Stimulated activated CD4-positive, alpha-beta T cell treated with anti-CD3 and anti-CD28 coated beads, Interleukin-4, amount 100 ng/mL, for 4 hours (primary cell): ENCODE data around the gene BLM.

Experiments used
- DNase-seq, 2 experiments: peaks; one replicate each; pipeline ENCODE4 v3.0.0-alpha.2; 2020

The BLM gene

DNA sequence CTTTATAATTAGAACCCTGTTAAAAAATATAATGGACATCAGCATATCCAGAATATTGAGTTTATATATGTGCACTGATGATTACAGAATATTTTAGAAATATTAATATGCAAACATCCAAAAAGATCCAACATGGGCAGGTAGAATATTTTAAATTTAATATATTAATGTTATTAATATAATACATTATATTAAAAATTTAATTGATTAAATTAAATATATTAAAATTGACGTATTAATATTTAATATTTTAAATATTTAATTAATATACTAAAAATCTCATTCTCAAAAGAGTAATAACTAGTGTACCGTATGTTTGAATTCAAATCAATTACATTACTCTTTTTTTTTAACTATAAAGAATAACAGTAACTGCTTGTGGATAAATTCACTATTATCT is 77.4 kb downstream of the BLM start:
- no peak for DNase-seq

DNA sequence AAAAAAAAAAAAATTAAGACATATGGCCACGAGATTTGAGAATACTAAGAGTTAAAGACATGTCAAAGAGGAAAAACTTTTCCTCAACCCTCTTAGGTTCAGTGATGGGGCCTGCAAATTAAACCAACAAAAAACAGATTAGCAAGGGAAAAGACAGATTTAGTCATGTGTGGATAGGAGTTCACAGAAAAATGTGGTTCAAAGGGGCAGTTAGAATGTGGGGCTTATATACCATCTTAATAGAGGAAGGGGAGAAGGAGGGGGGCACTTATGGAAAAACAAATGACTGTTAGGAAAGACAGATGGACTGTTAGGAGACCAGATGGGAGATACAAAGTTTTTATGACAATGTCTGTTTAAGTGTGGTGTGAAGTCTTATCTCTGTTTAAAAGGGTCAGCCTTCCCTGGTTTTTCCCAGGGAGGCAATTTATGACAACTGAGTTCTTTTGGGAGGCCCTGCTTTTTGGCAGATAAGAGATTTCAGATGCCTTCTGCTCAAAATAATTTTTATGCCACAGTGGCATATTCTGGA is 82.6 kb downstream of the BLM start:
- DNase-seq = no peak

DNA sequence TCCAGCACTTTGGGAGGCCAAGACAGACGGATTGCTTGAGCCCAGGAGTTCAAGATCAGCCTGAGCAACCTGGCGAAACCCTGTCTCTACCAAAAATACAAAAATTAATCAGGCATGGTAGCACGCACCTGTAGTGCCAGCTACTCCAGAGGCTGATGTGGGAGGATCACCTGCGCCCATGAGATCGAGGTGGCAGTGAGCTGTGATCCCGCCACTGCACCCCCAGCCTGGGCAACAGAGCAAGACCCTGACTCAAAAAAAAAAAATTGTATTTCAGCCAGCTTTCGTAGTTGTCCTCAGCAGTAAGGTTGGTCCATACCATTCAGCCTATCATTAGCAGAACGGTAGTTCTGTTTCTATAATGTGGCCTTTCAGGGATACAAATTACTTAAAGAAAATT is 84.7 kb downstream of the BLM start:
- no peak for DNase-seq

DNA sequence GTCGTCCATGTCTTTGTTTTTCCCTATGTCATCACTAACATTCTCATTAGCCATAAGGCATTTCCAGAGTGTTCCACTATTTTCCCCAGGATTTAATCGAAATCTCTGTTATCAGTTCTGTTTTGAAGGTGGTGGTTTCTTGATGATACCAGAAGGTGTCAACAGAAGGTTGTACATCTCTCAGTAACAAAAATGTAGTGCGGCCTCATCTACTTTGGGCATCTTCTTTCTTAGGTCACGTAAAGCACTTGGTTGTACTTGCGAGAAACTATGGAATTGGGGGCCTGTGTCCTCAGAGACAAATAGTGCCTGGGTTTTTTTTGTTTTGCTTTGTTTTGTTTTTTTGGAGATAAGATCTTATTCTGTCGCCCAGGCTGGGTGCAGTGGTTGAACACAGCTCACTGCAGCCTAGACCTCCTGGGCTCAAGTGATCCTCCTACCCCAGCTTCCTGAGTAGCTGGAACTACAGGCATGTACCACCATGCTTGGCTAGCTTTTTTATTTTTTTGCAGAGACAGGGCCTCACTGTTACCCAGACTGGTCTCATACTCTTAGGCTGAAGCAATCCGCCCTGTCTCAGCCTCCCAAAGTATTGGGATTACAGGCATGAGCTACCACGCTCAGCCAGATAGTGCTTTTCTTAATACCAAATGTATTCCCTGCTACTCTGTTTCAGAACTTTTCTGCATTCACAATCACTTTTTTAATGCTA is 90.1 kb downstream of the BLM start:
- no peak for DNase-seq

DNA sequence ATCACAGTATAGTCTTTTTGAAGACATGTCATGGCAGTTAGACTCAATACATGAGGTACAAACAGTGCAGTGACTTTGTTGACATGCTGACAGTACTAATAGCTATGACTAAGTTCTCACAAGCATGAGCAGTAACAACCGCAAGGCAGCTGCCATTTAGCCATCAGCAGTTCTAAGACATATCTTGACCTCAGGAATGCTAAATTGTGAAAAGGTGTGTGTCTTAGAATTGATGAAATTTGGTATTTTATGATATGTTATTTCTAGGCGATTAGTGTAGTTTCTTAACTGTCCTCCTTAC is 90.6 kb downstream of the BLM start:
- no peak for DNase-seq

DNA sequence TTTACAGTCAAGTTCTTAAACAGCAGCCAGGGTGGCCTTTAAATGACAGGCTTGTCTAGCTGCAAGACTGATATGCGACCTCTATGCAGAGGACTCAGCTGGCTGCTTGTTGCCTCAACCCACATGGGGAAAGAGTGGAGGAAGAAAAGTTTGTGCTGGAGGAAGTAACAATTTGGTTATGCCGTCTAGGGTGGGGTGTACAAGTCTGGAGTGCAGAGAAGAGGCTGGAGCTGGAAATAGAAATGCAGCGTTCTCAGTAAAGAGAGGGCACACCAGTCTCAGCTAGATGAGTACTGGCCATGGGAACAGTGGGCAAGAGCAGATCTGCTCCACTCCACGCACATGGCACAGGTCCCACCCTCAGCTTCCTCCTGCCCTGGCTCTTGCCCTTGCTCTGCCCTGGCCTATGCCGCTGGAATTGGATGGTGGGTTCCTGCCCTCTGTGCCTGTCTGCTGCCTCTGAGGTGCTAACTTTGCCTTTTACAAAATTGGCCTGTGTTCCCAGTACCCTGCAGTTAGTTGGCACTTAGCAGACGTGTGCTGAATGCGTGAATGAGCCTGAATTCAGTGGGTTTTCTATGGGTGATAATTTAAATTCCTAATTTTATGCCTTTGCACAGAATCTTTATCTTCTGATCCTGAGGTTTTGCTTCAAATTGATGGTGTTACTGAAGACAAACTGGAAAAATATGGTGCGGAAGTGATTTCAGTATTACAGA is 91.5 kb downstream of the BLM start:
- no peak for DNase-seq

DNA sequence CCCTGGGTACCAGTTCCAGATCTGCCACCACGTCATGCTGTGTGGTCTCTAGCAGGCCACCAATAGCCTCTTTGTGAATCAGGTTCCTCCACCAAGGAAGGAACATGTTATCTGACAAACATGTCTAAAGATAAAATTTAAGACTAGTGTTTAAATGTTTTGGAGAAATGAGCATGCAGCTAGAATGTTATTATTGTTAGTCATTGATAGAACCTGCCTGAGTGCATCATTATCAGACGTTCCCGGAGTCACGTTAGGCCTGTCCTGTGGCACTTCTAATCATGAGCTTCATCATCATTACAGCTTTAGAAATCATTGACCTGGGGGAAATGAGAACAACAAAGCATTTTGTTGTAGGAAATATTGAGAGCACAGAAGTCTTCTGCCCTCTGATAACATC is 92.4 kb downstream of the BLM start:
- no peak for DNase-seq

DNA sequence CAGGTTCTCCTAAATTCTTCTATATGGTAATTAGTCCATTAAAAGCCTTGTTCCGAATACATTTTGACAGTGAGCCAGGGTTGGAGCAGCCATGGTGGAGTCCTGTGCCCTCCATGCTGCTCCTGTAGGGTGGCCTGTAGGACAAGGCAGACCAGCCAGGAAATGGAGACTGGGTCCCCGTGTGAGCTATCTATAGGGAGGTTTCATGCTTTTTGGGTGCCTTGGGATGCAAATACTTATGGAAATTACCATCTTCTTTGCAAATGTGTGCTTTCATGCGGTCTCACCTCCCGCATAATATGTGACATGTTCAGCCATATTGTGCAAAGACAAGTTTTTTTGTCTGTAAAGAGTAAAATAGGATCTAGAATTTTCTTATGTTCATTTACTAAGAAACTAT is 93.2 kb downstream of the BLM start:
- DNase-seq = no peak

DNA sequence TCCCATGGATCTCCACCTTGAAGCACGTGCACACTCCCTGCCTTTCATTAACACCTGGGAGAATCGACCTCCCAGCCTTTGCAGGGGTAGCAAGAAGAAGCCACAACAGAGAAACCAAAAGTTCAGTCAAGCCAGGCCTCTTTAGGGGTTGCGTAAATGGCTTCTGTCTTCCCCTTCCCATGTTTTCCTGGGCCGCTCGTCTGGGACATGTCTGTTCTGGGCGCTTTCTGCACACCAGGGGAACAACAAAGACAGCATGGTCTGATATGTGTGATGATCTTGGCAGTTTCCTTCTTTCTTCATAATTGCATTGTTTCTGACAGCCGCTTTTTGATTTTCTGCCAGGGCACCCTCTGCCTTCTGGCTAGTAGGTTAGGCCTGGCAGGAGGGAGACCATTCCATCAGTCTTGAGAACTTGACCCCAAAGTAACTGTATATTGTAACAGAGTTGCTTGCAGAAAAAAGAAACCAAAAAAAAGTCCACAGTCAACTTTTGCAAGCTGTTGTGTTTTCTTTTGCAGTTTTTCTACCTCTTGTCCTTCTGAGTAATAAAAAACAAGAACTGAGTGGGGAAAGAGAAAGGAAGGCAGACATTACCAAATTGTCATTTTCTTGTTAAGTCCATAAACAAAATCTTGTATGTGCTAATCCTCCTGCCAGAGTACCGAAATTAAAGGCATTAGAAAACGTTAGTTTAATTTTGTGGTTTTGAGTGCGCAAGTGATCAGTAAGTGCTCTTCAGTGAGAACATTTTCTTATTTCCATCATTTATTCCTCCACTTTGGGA is 95.2 kb downstream of the BLM start:
- DNase-seq = no peak

DNA sequence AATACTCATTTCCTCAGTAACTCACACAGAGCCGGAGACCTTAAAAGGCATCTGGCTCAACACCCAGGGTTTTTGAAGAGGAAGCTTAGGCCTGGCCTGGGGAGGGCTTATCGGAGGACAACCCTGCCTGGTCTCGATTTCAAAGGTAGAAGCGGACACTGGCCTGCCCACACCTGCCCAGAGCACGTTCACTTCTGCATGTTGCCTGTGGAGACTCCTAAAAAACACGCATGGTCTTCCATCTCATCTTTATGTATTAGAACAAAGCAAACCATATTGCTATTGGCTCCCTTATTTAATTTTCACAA is 95.8 kb downstream of the BLM start:
- DNase-seq = no peak

DNA sequence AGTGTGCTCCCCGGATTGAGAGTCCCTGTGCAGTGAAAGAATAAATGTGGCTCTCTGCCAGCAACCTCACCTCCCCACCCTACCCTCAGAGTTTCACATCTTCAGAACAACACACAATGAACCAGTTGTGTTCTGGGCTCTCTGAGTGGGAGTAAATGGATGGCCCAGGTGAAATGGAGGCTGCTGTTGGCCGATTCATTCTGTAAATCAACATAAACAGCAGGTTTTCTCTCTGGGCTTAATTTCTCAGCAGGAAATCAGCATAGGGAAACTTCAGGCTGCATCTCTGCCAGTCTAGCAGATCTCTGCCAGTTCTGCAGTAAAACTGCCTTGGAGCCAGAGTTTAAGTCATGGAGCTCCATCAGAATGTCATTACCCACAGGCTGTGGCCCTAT is 96.6 kb downstream of the BLM start:
- no peak for DNase-seq

DNA sequence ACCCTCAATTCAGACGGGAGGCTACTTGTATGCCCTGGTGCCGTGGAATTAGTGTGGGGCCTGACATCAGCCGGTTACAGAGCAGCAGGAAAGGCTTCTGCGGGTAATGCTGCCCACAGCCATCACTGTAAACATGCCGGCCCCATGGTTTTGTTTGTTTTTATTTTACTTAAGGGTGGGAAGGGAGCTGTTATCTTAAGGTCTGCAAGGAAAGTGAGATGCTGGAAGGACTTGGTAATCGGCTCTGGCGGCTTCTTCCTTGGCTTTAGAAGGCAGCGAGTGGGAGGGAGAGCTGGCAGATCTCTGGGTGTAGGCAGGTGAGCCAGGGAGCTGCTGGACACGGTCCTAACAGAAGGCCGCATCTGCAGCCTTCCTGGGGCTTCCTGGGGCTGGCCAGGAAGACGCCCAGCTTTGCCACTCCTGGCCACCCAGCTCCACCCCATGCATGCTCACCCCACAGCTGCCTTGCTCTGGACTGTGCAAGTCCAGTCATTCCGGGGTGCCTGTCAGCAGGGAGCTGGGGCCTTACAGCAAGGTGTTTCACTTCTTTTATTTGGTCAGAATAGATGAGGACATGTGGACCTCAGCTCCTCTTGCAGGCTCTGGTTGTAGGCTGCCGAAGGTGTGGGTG is 97.2 kb downstream of the BLM start:
- no peak for DNase-seq

DNA sequence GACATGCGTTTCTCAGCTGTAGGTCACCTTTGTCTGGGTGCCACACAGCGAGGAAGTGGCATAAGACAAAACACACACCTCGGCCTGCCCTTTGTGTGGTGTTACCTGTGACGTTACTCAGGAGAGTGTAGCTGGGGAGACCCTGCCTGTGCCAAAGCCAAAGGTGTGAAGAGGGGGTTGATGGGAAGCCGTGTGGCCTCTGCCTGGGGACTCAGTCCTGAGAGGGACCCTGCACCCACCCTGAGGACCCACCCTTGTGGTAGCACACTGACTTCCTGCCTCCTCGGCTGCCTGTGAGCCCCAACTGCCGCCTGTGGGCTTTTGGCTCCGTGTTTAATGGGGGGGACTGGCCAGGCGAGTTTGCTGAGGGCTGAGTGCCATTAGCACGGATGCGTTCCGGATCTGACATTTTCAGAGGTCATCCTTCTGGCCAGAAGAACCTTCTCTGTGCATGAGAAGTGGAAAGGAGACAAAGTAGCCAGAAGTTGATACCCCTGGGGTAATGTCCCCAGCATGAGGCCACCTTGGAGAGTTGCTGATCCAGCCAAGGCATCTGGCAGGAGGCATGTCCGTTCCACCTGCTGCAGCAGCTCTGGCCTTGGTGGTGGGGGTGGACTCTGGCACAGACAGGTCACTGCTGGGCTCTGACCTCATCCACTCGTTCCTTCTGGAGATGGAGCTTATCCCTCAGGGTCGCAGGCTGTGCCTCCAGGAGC is 99.4 kb downstream of the BLM start:
- no peak for DNase-seq

DNA sequence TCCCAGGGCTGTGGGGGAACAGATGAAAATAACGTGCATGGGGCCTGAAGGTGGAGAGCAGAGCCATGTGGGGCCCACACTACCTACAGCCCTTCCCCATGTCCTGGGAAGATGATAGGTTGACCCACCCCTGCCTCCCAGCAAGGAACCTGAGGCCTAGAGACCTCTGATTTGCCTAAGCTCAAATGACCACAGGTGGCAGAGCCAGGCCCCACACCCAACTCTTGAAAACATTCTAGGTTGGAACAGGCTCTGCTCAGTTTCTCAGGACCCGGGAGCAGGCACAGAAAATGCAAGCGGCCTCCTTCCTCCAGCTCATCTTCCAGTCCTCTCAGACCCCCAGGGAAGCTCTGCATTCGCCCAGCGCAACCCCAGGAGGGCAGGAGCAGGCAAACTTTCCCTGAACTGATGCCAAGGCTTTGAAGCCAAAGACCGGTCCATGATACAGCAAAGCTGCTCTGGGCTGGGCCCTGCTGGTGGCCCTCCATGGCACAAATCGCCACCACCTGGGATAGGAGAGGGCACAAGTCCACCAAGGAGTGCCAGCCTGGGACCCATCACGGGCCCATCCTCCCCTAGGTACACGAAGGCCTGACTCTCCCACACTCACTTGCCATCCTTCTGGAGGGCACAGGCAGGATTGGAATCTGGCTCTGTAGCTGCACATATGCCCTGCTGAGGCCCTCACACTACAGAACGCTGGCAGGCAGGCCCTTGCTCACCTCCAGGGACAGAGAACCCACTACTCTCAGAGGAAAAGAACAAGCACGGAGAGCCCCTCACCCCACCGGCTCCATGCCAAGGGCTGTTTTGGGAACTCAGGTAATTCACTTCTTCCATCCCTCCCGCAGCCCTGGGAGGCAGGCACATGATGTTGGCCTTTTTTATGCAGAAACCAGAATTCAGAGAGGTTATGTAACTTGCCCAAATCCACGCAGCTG is 100.2 kb downstream of the BLM start:
- DNase-seq = no peak

DNA sequence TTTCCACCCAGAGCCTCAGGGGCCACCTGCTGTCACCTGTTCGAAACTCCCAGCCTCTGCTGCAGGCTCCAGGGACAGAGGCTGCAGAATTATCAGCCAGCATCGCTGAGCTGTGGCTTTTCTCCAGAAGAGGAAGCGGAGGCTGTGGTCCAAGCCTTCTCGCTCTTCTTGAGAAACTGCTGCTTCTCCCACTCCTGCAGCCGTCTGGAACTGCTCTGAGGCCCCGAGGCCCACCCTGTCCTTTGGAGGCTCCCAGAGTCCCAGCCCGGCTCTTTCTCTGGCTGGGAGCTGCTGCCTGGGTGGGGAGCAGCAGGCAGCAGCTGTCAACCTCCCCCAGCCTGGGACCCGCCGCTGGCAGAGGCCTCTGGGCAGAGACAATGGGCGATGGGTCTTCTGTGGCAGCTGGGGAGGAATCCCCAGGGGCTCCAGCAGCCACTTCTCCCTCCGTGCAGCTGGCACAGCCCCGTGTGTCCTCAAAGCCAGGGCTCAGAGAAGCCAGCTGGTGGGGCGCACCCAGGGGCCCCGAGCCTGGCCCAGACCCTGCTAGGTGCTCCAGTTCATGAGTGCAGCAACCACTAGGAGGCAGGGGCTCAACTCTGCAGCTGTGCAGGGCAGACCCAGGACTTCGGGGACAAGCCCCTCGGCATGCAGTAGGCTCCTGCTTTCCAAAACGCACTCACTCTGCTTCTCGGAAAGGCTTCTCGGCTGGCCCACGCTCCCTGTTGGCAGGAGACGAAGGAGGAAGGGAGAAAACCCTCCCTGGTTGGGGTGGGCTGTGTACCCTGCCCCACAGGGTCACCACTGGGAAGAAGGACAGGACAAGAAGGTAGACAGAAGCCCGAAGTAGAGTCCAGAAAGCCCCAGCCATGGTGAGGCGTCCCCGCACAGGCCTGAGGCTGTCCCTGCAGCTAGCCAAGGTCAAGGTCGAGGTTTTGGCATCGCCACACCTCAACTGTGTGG is 101.4 kb downstream of the BLM start:
- peak in 1 of 2 experiments; percentile 22 for DNase-seq

DNA sequence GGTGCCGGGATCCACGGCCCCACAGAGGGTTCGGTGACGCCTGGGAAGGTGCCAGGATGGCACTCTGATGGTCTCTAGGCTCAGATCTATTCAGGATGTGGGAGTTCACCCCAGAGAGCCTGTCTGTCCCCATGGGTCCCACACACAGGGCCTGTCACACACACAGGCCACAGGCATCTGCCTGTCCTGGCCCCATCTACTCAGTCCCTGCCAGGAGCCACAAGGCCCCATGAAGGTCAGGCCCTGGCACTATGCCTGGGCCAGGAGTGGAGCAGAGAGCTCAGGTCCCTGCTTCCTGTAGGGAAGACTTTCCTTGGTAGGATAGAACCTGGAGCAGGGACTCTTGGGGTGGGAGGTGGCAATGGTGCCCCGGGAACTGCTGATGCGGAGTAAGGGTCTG is 102.2 kb downstream of the BLM start:
- DNase-seq = no peak

DNA sequence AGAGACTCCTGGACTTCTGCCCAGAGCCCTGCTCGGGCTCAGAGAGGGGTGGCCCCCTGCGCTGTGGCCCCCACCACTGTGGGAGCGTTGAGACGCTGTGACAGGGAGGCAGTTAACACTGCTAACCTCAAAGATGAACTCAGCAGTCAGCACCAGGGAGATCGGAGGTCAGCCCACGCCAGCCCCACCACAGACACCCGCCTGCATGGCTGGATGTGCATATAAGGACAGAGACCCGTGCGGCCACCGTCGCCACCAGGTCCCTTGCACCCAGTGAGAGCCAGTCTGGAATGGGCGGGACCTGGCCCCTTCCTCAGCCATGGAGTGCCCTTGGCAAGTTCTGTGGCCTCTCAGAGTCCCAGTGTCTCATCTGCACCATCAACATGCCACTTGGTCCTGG is 102.7 kb downstream of the BLM start:
- no peak for DNase-seq

DNA sequence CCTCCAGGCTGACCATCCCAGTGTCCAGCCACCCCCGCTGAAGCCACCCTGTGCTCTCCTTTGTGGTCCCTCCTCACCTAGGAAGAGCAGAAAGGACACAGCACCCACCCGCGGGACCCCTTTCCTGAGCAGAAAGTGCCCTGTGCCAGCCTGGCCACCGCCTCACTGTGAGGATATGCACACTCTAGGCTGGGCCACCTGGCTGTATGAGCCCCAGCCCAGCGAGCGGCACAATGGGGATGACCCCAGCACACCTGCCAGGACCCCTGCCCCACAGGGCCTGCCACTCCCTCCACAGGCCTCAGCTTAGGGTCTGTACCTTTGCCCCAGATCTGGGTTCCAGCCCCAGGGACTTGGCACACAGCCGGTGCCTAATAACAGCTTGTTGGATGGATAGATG is 103.3 kb downstream of the BLM start:
- DNase-seq = no peak

DNA sequence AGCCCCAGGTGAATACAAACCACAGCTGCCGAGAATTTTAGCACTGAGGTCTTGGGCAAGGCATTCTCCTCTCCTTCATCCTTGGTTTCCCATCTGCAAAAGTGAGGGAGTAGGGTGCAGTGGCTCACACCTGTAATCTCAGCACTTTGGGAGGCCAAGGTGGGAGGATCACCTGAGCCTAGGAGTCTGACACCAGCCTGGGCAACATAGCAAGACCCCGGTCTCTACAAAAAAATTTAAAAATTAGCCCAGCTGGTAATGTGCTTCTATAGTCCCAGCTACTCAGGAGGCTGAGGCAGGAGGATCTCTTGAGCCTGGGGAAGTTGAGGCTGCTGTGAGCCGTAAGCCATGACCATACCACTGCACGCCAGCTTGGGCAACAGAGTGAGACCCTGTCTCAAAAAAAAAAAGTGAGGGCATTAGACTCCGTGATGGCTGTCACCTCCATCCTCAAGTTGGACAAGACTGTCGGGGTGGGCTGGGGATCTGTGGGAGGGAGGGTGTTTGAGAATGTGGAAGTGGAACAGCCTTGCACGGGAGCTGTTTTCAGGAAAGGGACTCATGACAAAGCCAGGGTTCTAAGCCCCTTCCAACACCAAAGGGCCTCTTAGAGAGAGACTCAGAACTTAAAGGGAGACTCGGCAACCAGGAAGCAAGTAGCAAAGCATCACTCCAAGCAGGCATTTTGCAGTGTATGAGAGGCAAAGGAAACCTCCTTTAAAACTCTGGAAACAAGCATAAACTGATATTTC is 105.2 kb downstream of the BLM start:
- no peak for DNase-seq

DNA sequence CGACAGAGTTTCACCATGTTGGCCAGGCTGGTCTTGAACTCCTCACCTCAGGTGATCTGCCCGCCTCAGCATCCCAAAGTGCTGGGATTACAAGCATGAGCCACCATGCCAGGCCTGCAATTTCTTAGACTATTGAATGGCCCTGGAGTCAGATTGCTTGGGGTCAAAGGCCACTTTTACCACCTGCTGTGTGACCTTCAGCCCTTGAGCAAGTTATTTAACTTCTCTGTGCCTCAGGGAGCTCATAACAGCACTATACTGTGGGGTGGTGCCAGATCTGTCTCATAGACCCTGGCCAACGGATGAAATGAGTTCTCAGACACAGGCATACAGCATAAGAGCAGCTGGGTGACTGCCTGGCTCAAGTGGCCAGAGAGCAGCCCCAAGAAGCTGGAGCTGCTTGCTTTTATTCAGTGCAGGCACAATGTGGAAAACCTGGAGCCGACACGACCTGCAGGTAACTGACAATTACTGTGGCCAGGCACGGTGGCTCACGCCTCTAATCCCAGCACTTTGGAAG is 106.4 kb downstream of the BLM start:
- DNase-seq = no peak
